Karpas-422 (cell line): Measurements from ENCODE around the gene ZSCAN21. TPM values are rescaled to one million over a fixed set of nuclear protein-coding genes. Genes with fewer than 3 reads are reported as not detected.

Experiments
- DNase-seq: peaks from one replicate; pipeline ENCODE4 v3.0.0-alpha.2; 2015
- H2AFZ ChIP-seq: fragments of 200-600 bp; sonication (generic); 2 replicates; pipeline ENCODE4 v1.6.1; 2014; ENCODE audit warnings: antibody characterized with exemption, low read length, mixed read lengths
- H3K27ac ChIP-seq: fragments of 200-600 bp; sonication (generic); 2 replicates; pipeline ENCODE4 v1.5.1; 2014; ENCODE audit warnings: mild to moderate bottlenecking, low read length, moderate library complexity
- H3K27me3 ChIP-seq: fragments of 200-600 bp; sonication (generic); 2 replicates; pipeline ENCODE4 v1.6.1; 2014; ENCODE audit warnings: low read length, mixed read lengths
- H3K36me3 ChIP-seq: fragments of 200-600 bp; sonication (generic); 2 replicates; pipeline ENCODE4 v1.6.1; 2014; ENCODE audit warnings: low read length, mixed read lengths; ENCODE audit not compliant: insufficient read depth
- H3K4me1 ChIP-seq: fragments of 200-600 bp; sonication (generic); 2 replicates; pipeline ENCODE4 v1.6.1; 2014; ENCODE audit warnings: mild to moderate bottlenecking, low read length, mixed read lengths
- H3K4me2 ChIP-seq: fragments of 200-600 bp; sonication (generic); 2 replicates; pipeline ENCODE4 v1.6.1; 2014; ENCODE audit warnings: low read length, low read depth, mild to moderate bottlenecking; ENCODE audit not compliant: poor library complexity, severe bottlenecking
- H3K4me3 ChIP-seq: fragments of 200-600 bp; sonication (generic); 2 replicates; pipeline ENCODE4 v1.5.1; 2014; ENCODE audit warnings: mild to moderate bottlenecking, antibody characterized with exemption, low read length, mixed read lengths
- H3K79me2 ChIP-seq: fragments of 200-600 bp; sonication (generic); 2 replicates; pipeline ENCODE4 v1.6.1; 2014; ENCODE audit warnings: mild to moderate bottlenecking, low read length, mixed read lengths
- H3K9ac ChIP-seq: fragments of 200-600 bp; sonication (generic); 2 replicates; pipeline ENCODE4 v1.6.0; 2014; ENCODE audit warnings: low read length
- H3K9me2 ChIP-seq: fragments of 200-600 bp; sonication (generic), shearing (Covaris generic); replicated peaks from 2 replicates; pipeline ENCODE4 v1.6.0; 2014; ENCODE audit warnings: mild to moderate bottlenecking, low read length, moderate library complexity; ENCODE audit not compliant: insufficient read depth
- H3K9me3 ChIP-seq: fragments of 300-700, 200-600 bp; sonication (generic); 2 replicates; pipeline ENCODE4 v1.6.1; 2014; ENCODE audit warnings: low read length, mixed read lengths
- H4K20me1 ChIP-seq: fragments of 200-600 bp; sonication (generic); 2 replicates; pipeline ENCODE4 v1.6.1; 2014; ENCODE audit warnings: mild to moderate bottlenecking, antibody characterized with exemption, low read length, low read depth; ENCODE audit not compliant: insufficient read depth
- total RNA-seq: library from RNA; depleted of rRNA; stranded (reverse); fragments of >200 nt; shearing (Covaris generic); gene quantifications from 2 replicates; pipeline ENCODE4 v1.2.3, GENCODE V29; 2014; ENCODE audit warnings: low replicate concordance

ZSCAN21 gene
- total RNA-seq, 1 experiment from 2014 or later = 6.1 TPM

DNA sequence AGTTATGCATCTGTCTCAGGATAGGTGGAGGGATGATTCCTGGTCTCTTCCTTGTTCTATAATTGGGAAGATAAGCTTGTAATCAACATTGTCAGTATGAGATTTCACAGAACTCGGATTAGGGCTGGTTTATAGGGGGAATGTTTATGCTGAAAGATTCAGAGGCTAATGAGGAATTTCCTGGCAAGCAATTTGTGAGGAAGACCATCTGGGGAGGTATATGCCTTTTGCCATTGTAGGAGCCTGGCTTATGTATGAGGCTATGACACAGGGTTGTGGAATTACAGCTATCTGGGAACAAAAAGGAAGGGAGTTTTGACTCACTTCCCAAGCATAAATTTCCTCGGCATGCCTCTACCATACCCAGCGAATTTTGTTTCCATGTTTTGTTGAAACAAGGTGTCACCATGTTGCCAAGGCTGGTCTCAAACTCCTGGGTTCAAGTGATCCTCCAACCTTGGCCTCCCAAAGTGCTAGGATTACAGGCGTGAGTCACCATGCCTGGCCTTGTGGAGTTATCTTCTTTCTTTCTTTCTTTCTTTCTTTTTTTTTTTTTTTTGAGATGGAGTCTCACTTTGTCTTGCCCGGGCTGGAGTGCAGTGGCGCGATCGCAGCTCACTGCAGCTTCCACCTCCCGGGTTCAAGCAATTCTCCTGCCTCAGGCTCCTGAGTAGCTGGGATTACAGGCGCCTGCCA, 37.6 kb downstream of the ZSCAN21 start:
- H3K4me2 ChIP-seq = no peak overlapping the region
- no peak overlapping the region for H3K27ac ChIP-seq
- no peak overlapping the region for H2AFZ ChIP-seq
- H3K9me2 ChIP-seq = no peaks in the 10 kb centered on the region
- H3K79me2 ChIP-seq = peaks cover 11% of the 10 kb centered on the region
- H3K4me3 ChIP-seq = no peak overlapping the region
- no peak overlapping the region for H3K9ac ChIP-seq
- H3K4me1 ChIP-seq = peaks cover 27% of the 10 kb centered on the region
- H4K20me1 ChIP-seq = no peaks in the 10 kb centered on the region
- no peak for DNase-seq
- H3K36me3 ChIP-seq = no peaks in the 10 kb centered on the region; the same call in 1 of the 2 replicates
- no peaks in the 10 kb centered on the region for H3K9me3 ChIP-seq
- H3K27me3 ChIP-seq = no peaks in the 10 kb centered on the region

DNA sequence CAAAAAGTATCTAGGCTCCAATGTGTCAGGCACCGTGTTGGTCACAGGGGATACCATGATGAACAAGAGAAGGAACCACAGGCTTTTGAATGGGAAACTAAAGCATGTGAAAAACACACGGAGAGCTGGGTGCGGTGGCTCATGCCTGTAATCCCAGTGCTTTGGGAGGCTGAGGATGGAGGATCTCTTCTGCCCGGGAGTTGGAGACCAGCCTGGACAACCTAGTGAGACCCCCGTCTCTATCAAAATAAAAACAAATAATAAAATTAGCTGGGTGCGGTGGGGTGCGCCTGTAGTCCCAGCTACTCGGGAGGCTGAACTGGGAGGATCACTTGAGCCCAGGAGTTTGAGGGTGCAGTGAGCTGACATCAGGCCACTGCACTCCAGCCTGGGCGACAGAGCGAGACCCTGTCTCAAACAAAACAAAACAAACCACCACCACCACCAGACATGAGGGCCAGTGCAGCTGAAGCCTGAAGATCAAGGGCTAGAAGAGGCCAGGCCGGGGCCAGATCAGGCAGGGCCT, 38.6 kb downstream of the ZSCAN21 start:
- Histone ChIP-seq H3K79me2 (peaks cover 11% of the 10 kb centered on the region), H3K9ac (peak overlapping the region; percentile 94), H2AFZ (peak overlapping the region; percentile 77), H3K4me2 (peak overlapping the region; percentile 96), H3K9me3 (no peaks in the 10 kb centered on the region), H4K20me1 (no peaks in the 10 kb centered on the region), H3K4me3 (peak overlapping the region; percentile 96), H3K27me3 (no peaks in the 10 kb centered on the region), H3K36me3 (peaks cover 4% of the 10 kb centered on the region; the same call in 1 of the 2 replicates), H3K4me1 (peaks cover 20% of the 10 kb centered on the region), H3K27ac (peak overlapping the region; percentile 55; the same call in 1 of the 2 replicates), H3K9me2 (no peaks in the 10 kb centered on the region)
- DNase-seq = peak; percentile 59

DNA sequence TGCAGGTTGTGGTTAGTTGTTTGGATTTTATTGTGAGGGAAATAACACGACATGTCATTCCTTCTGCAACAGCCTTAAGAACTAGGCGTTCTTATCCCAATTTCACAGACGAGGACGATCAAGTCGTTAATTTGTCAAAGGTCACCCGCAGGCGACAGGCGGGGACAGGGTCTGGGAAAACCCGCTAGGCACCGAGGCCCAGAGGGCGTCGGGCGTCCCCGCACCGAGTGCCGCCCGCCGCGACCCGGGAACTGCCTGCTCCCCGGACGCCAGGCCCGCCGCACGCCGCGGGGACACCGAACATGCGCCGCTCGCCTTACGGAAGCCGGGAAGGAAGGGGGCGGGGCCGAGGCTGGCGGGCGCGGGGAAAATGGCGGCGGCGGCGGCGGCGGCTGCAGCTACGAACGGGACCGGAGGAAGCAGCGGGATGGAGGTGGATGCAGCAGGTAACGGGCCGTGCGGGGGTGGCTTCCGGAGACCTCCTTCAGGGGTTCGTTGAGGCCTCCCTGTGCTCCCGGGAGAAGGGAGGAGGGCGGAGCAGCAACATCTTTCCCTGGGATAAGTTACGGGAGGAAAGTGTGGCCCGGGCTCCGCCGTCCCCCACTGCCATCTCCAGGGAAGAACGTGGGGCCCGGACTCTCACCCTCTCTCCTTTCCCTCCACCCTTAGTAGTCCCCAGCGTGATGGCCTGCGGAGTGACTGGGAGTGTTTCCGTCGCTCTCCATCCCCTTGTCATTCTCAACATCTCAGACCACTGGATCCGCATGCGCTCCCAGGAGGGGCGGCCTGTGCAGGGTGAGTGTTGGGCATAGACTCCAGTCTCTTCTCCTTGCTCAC, 39.3 kb downstream of the ZSCAN21 start, which contains the start of gene COPS6:
COPS6 (plus strand) TSS at position 349 of the 837 bp plus-strand sequence; CDS start at position 371, 22 bp downstream.
- Histone ChIP-seq H3K4me3 (peak within 1 kb of the TSS; percentile 96), H3K9me2 (no peaks in the 10 kb centered on the region), H3K9me3 (no peaks in the 10 kb centered on the region), H3K4me2 (peak within 1 kb of the TSS; percentile 96), H3K79me2 (peaks cover 11% of the 10 kb centered on the region), H4K20me1 (no peaks in the 10 kb centered on the region), H3K9ac (peak within 1 kb of the TSS; percentile 94), H3K4me1 (peaks cover 20% of the 10 kb centered on the region), H3K36me3 (peaks cover 9% of the 10 kb centered on the region; the same call in 1 of the 2 replicates), H2AFZ (peak within 1 kb of the TSS; percentile 77), H3K27me3 (no peaks in the 10 kb centered on the region), H3K27ac (peak within 1 kb of the TSS; percentile 55; the same call in 1 of the 2 replicates)
- peak; percentile 93 for DNase-seq

DNA sequence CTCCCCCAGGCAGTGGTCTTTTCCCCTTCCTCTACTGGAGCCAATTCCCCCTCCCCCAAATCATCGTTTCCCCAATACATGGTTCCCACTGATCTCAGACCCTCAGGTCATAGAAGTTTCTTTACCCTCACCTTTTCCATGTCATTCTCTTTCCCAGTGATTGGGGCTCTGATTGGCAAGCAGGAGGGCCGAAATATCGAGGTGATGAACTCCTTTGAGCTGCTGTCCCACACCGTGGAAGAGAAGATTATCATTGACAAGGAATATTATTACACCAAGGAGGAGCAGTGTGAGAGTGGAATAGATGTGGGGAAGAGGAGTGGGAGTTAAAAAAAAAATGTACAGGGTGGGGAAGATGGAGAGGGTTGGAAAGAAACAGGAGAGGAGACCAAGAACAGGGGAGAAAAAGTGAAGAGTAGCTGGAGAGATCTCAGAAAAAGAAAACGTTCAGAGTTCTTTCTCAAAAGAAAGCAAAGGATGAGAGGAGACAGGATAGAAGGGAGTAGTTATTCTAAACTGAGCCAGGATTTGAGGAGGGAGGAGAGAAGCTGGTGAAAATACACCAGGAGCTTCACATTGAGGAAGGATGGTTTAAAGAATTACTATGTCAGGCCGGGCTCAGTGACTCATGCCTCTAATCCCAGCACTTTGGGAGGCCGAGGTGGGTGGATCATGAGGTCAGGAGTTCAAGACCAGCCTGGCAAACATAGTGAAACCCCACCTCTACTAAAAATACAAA, 40.1 kb downstream of the ZSCAN21 start:
- Histone ChIP-seq H3K9ac (peak overlapping the region; percentile 94), H3K9me2 (no peaks in the 10 kb centered on the region), H3K4me3 (peak overlapping the region; percentile 96), H2AFZ (no peak overlapping the region; the same call in 1 of the 2 replicates), H3K79me2 (peaks cover 11% of the 10 kb centered on the region), H3K4me2 (peak overlapping the region; percentile 96), H3K4me1 (peaks cover 20% of the 10 kb centered on the region), H3K27ac (peak overlapping the region; percentile 55; the same call in 1 of the 2 replicates), H3K9me3 (no peaks in the 10 kb centered on the region), H3K36me3 (peaks cover 17% of the 10 kb centered on the region; the same call in 1 of the 2 replicates), H3K27me3 (no peaks in the 10 kb centered on the region), H4K20me1 (no peaks in the 10 kb centered on the region)
- DNase-seq = no peak

DNA sequence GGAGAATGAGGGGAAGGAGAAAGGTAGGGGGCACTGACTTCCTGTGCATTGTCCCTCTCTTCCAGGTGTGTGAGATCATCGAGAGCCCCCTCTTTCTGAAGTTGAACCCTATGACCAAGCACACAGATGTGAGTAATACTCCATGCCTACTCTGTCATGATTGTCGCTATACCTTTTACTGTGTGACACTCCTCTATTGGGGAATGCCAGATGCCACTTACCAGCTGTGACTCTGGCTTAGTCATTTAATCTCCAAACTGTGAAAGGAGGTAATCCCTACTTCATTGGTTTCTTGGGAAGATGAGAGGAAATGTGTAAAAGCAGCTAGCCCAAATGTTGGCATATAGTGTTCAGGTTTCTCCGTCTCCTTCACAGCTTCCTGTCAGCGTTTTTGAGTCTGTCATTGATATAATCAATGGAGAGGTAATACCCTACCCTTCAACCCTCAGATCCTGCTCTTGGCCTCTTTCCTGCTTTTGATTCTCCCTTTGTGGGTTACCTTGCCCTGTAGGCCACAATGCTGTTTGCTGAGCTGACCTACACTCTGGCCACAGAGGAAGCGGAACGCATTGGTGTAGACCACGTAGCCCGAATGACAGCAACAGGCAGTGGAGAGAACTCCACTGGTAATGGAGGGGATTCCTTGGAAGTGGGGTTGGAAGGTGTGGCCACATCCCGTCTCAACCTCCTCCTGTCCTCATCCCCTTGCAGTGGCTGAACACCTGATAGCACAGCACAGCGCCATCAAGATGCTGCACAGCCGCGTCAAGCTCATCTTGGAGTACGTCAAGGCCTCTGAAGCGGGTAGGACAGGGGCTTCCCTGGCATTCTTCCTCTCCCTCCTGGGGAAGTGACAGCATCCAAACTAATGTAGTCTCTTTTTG, 41.2 kb downstream of the ZSCAN21 start:
- DNase-seq = no peak
- no peak overlapping the region for H3K4me3 ChIP-seq
- 0 out of 2 replicates have a peak, but pooled peaks cover 3% of the 10 kb centered on the region for H4K20me1 ChIP-seq
- H3K36me3 ChIP-seq = peaks cover 25% of the 10 kb centered on the region; the same call in 1 of the 2 replicates
- peaks cover 20% of the 10 kb centered on the region for H3K4me1 ChIP-seq
- no peaks in the 10 kb centered on the region for H3K9me2 ChIP-seq
- no peak overlapping the region for H3K27ac ChIP-seq
- peaks cover 11% of the 10 kb centered on the region for H3K79me2 ChIP-seq
- no peaks in the 10 kb centered on the region for H3K9me3 ChIP-seq
- no peaks in the 10 kb centered on the region for H3K27me3 ChIP-seq
- H3K9ac ChIP-seq = no peak overlapping the region
- H3K4me2 ChIP-seq = no peak overlapping the region
- no peak overlapping the region for H2AFZ ChIP-seq

DNA sequence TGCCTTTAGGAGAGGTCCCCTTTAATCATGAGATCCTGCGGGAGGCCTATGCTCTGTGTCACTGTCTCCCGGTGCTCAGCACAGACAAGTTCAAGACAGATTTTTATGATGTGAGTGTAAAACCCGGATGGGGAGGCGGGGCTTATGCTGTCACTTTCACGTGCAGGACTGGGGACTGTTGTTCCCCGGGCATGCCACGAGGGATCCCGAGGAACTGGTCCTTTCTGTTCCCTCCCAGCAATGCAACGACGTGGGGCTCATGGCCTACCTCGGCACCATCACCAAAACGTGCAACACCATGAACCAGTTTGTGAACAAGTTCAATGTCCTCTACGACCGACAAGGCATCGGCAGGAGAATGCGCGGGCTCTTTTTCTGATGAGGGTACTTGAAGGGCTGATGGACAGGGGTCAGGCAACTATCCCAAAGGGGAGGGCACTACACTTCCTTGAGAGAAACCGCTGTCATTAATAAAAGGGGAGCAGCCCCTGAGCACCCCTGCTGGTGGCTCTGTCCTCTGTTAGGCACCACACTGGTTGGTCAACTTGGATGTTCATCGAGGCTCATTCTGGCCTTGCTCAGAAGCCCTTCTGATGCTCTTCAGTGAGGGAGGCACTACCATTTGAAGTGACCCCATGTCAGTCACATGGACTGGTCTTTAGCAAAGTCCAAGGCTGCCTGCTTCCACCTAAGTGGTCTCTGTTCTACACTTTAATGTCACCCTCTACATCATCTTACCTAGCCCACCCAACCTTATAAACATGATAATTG, 42.0 kb downstream of the ZSCAN21 start:
- no peaks in the 10 kb centered on the region for H3K9me2 ChIP-seq
- peak; percentile 59 for DNase-seq
- 0 out of 2 replicates have a peak, but pooled peaks cover 3% of the 10 kb centered on the region for H4K20me1 ChIP-seq
- H3K9ac ChIP-seq = no peak overlapping the region
- H3K36me3 ChIP-seq = peaks cover 31% of the 10 kb centered on the region; the same call in 1 of the 2 replicates
- H3K4me2 ChIP-seq = no peak overlapping the region
- H3K27me3 ChIP-seq = no peaks in the 10 kb centered on the region
- H3K27ac ChIP-seq = no peak overlapping the region
- no peak overlapping the region for H3K4me3 ChIP-seq
- peaks cover 20% of the 10 kb centered on the region for H3K4me1 ChIP-seq
- H3K79me2 ChIP-seq = peaks cover 11% of the 10 kb centered on the region
- H2AFZ ChIP-seq = no peak overlapping the region
- H3K9me3 ChIP-seq = no peaks in the 10 kb centered on the region
